Skeletal muscle satellite cell (primary cell): ENCODE data around the gene RXFP2. TPM values are rescaled to one million over a fixed set of nuclear protein-coding genes. Genes with fewer than 3 reads are reported as not detected.
A peak's percentile ranks its signal among the peaks of the same experiment; 100 is the strongest.

Experiments used
- H3K27me3 ChIP-seq: 2 replicates; pipeline ENCODE4 v1.7.0; 2013; ENCODE audit warnings: low read length; ENCODE audit not compliant: control insufficient read depth, insufficient read depth
- H3K36me3 ChIP-seq: 2 replicates; pipeline ENCODE4 v1.7.0; 2013; ENCODE audit warnings: mild to moderate bottlenecking, control low read depth, low read length; ENCODE audit not compliant: insufficient read depth
- H3K4me1 ChIP-seq: 2 replicates; pipeline ENCODE4 v1.7.0; 2013; ENCODE audit warnings: low read length; ENCODE audit not compliant: control insufficient read depth, insufficient read depth
- H3K4me2 ChIP-seq: 2 replicates; pipeline ENCODE4 v1.7.0; 2013; ENCODE audit warnings: mild to moderate bottlenecking, low read length
- H3K4me3 ChIP-seq: 2 replicates; pipeline ENCODE4 v1.7.0; 2013; ENCODE audit warnings: low read length
- H3K9ac ChIP-seq: 2 replicates; pipeline ENCODE4 v1.7.0; 2013; ENCODE audit warnings: mild to moderate bottlenecking, low read depth, low read length, moderate library complexity
- H3K9me3 ChIP-seq: replicated peaks from 2 replicates; pipeline ENCODE4 v1.7.0; 2013; ENCODE audit warnings: mild to moderate bottlenecking, control low read depth, low read length
- total RNA-seq: library from RNA; depleted of rRNA; stranded (reverse); fragments of >200 nt; gene quantifications from 2 replicates; pipeline ENCODE4 v1.2.3, GENCODE V29; 2012; rRNA removed

The RXFP2 gene
- total RNA-seq: not detected in 2 replicates

- no peak within 1 kb of the TSS for H3K9ac ChIP-seq
- no peaks in the 10 kb centered on the region for H3K36me3 ChIP-seq
- peaks cover 5% of the 10 kb centered on the region for H3K4me1 ChIP-seq
- H3K9me3 ChIP-seq: no peaks in the 10 kb centered on the region
- no peak within 1 kb of the TSS for H3K4me3 ChIP-seq
- H3K27me3 ChIP-seq: no peaks in the 10 kb centered on the region
- no peak within 1 kb of the TSS for H3K4me2 ChIP-seq
Measured at GRCh38 chr13:31739226-31739625, at the start of gene RXFP2. RXFP2 (plus strand) TSS chr13:31739526; CDS start chr13:31739613, 87 bp downstream.

GRCh38 chr13:31697290-31697689 lies 42.0 kb upstream of the RXFP2 start:
- H3K36me3 ChIP-seq: no peaks in the 10 kb centered on the region
- no peak overlapping the region for H3K9ac ChIP-seq
- H3K4me2 ChIP-seq: no peak overlapping the region
- peaks cover 4% of the 10 kb centered on the region for H3K4me1 ChIP-seq
- H3K9me3 ChIP-seq: no peaks in the 10 kb centered on the region
- no peak overlapping the region for H3K4me3 ChIP-seq
- H3K27me3 ChIP-seq: no peaks in the 10 kb centered on the region

- no peaks in the 10 kb centered on the region for H3K27me3 ChIP-seq
- no peak overlapping the region for H3K4me3 ChIP-seq
- H3K4me2 ChIP-seq: no peak overlapping the region
- H3K4me1 ChIP-seq: peaks cover 4% of the 10 kb centered on the region
- no peaks in the 10 kb centered on the region for H3K36me3 ChIP-seq
- H3K9ac ChIP-seq: no peak overlapping the region
- no peaks in the 10 kb centered on the region for H3K9me3 ChIP-seq
Measured at GRCh38 chr13:31699650-31700049, 39.7 kb upstream of the RXFP2 start.

- no peak overlapping the region for H3K4me2 ChIP-seq
- no peaks in the 10 kb centered on the region for H3K4me1 ChIP-seq
- no peaks in the 10 kb centered on the region for H3K9me3 ChIP-seq
- H3K36me3 ChIP-seq: no peaks in the 10 kb centered on the region
- no peak overlapping the region for H3K9ac ChIP-seq
- H3K4me3 ChIP-seq: no peak overlapping the region
- no peaks in the 10 kb centered on the region for H3K27me3 ChIP-seq
Measured at GRCh38 chr13:31703780-31704179, 35.5 kb upstream of the RXFP2 start.

- no peak overlapping the region for H3K4me3 ChIP-seq
- no peaks in the 10 kb centered on the region for H3K4me1 ChIP-seq
- H3K9me3 ChIP-seq: no peaks in the 10 kb centered on the region
- H3K9ac ChIP-seq: no peak overlapping the region
- H3K27me3 ChIP-seq: no peaks in the 10 kb centered on the region
- H3K36me3 ChIP-seq: no peaks in the 10 kb centered on the region
- no peak overlapping the region for H3K4me2 ChIP-seq
Measured at GRCh38 chr13:31706105-31706504, 33.2 kb upstream of the RXFP2 start.

- H3K4me3 ChIP-seq: no peak overlapping the region
- no peak overlapping the region for H3K9ac ChIP-seq
- H3K27me3 ChIP-seq: no peaks in the 10 kb centered on the region
- no peaks in the 10 kb centered on the region for H3K36me3 ChIP-seq
- H3K4me1 ChIP-seq: peaks cover under 1% of the 10 kb centered on the region
- no peak overlapping the region for H3K4me2 ChIP-seq
- H3K9me3 ChIP-seq: no peaks in the 10 kb centered on the region
Measured at GRCh38 chr13:31717583-31717982, 21.7 kb upstream of the RXFP2 start.

- Histone ChIP-seq H3K27me3 (no peaks in the 10 kb centered on the region), H3K4me3 (no peak overlapping the region), H3K9ac (no peak overlapping the region), H3K4me2 (no peak overlapping the region), H3K4me1 (peaks cover 3% of the 10 kb centered on the region), H3K9me3 (no peaks in the 10 kb centered on the region), H3K36me3 (no peaks in the 10 kb centered on the region)
Measured at GRCh38 chr13:31719214-31719613, 20.1 kb upstream of the RXFP2 start.

GRCh38 chr13:31722673-31723072 lies 16.7 kb upstream of the RXFP2 start:
- H3K4me1 ChIP-seq: peaks cover 3% of the 10 kb centered on the region
- no peak overlapping the region for H3K9ac ChIP-seq
- no peak overlapping the region for H3K4me3 ChIP-seq
- no peaks in the 10 kb centered on the region for H3K36me3 ChIP-seq
- no peaks in the 10 kb centered on the region for H3K9me3 ChIP-seq
- H3K27me3 ChIP-seq: no peaks in the 10 kb centered on the region
- H3K4me2 ChIP-seq: no peak overlapping the region

- Histone ChIP-seq H3K4me3 (no peak overlapping the region), H3K36me3 (no peaks in the 10 kb centered on the region), H3K9me3 (no peaks in the 10 kb centered on the region), H3K4me2 (no peak overlapping the region), H3K9ac (no peak overlapping the region), H3K4me1 (peaks cover 3% of the 10 kb centered on the region), H3K27me3 (peaks cover 3% of the 10 kb centered on the region)
Measured at GRCh38 chr13:31725841-31726240, 13.5 kb upstream of the RXFP2 start.

GRCh38 chr13:31731921-31732320 lies 7.4 kb upstream of the RXFP2 start:
- no peaks in the 10 kb centered on the region for H3K9me3 ChIP-seq
- H3K27me3 ChIP-seq: peaks cover 3% of the 10 kb centered on the region
- H3K4me1 ChIP-seq: peaks cover 5% of the 10 kb centered on the region
- H3K9ac ChIP-seq: no peak overlapping the region
- H3K4me3 ChIP-seq: no peak overlapping the region
- no peaks in the 10 kb centered on the region for H3K36me3 ChIP-seq
- H3K4me2 ChIP-seq: no peak overlapping the region

GRCh38 chr13:31733066-31733465 lies 6.3 kb upstream of the RXFP2 start:
- H3K27me3 ChIP-seq: peaks cover under 1% of the 10 kb centered on the region
- peak overlapping the region; percentile 69 for H3K4me2 ChIP-seq
- H3K4me3 ChIP-seq: peak overlapping the region; percentile 46
- H3K36me3 ChIP-seq: no peaks in the 10 kb centered on the region
- no peaks in the 10 kb centered on the region for H3K9me3 ChIP-seq
- H3K9ac ChIP-seq: peak overlapping the region; percentile 10
- H3K4me1 ChIP-seq: peaks cover 5% of the 10 kb centered on the region

- Histone ChIP-seq H3K4me2 (no peak overlapping the region), H3K9me3 (no peaks in the 10 kb centered on the region), H3K27me3 (no peaks in the 10 kb centered on the region), H3K4me3 (no peak overlapping the region), H3K36me3 (no peaks in the 10 kb centered on the region), H3K9ac (no peak overlapping the region), H3K4me1 (peaks cover 5% of the 10 kb centered on the region)
Measured at GRCh38 chr13:31733647-31734046, 5.7 kb upstream of the RXFP2 start.
